GM18517 (cell line): ENCODE data around the gene CEL.
"Not testable (repeated sequence)": the region's sequence is repeated elsewhere in the genome, so short reads cannot be mapped to it uniquely, and the experiment has no call there.

ENCODE experiments used
- ATAC-seq: cut with Tn5 transposase; IDR thresholded peaks from one replicate; pipeline ENCODE4 v1.9.1; 2021; ENCODE audit warnings: mild to moderate bottlenecking, moderate library complexity; ENCODE audit not compliant: unreplicated experiment

Gene CEL

GRCh38 chr9:133061764-133062145 lies at the start of gene CEL:
CEL (plus strand) TSS chr9:133061981; CDS start chr9:133062003, 22 bp downstream.
- ATAC-seq: not testable (repeated sequence)

GRCh38 chr9:133014696-133015095 lies 47.1 kb upstream of the CEL start:
- no peak for ATAC-seq

GRCh38 chr9:133023117-133023890 lies 38.5 kb upstream of the CEL start:
- no peak for ATAC-seq

- ATAC-seq: no peak
Measured at GRCh38 chr9:133026426-133026825, 35.4 kb upstream of the CEL start.

GRCh38 chr9:133027134-133027533 lies 34.6 kb upstream of the CEL start:
- no peak for ATAC-seq

GRCh38 chr9:133028221-133028620 lies 33.6 kb upstream of the CEL start:
- no peak for ATAC-seq

- no peak for ATAC-seq
Measured at GRCh38 chr9:133029994-133030316, 31.8 kb upstream of the CEL start.

GRCh38 chr9:133030317-133031129 lies 31.3 kb upstream of the CEL start, which contains the start of gene GTF3C5:
GTF3C5 (plus strand) TSS chr9:133030997; CDS start chr9:133031012, 15 bp downstream.
- ATAC-seq: peak; percentile 97

- ATAC-seq: no peak
Measured at GRCh38 chr9:133031130-133031422, 30.7 kb upstream of the CEL start.

GRCh38 chr9:133031496-133031911 lies 30.3 kb upstream of the CEL start:
- no peak for ATAC-seq

GRCh38 chr9:133032171-133032570 lies 29.6 kb upstream of the CEL start:
- ATAC-seq: no peak

- ATAC-seq: no peak
Measured at GRCh38 chr9:133035669-133036068, 26.1 kb upstream of the CEL start.

GRCh38 chr9:133037775-133038515 lies 23.8 kb upstream of the CEL start:
- ATAC-seq: no peak

- not testable (repeated sequence) for ATAC-seq
Measured at GRCh38 chr9:133040892-133041479, 20.8 kb upstream of the CEL start.

GRCh38 chr9:133041958-133042357 lies 19.8 kb upstream of the CEL start:
- no peak for ATAC-seq

- no peak for ATAC-seq
Measured at GRCh38 chr9:133042676-133043075, 19.1 kb upstream of the CEL start.

- ATAC-seq: no peak
Measured at GRCh38 chr9:133043449-133044035, 18.2 kb upstream of the CEL start.

GRCh38 chr9:133044125-133044524 lies 17.7 kb upstream of the CEL start:
- ATAC-seq: no peak

- ATAC-seq: no peak
Measured at GRCh38 chr9:133044661-133045060, 17.1 kb upstream of the CEL start.

- no peak for ATAC-seq
Measured at GRCh38 chr9:133045132-133045531, 16.6 kb upstream of the CEL start.
